Caco-2 (cell line): ENCODE data around the gene LRRC75B. TPM values are rescaled to one million over a fixed set of nuclear protein-coding genes. Genes with fewer than 3 reads are reported as not detected.

Experiments used
- BruUV-seq: library from RNA; stranded (reverse); fragments of 400-500 nt; replicated peaks from 2 replicates; lab custom pipeline; 2021; lab: Mats Ljungman, UMichigan
- CTCF ChIA-PET: fragments of 300-600 bp; sonication (Branson Sonifier 250); formaldehyde crosslinking; loops from one replicate; lab custom pipeline; 2022; ENCODE audit warnings: antibody characterized with exemption; lab: Charles Lee
- POLR2A ChIA-PET: fragments of 300-600 bp; sonication (Branson Sonifier 250); formaldehyde crosslinking; loops from one replicate; lab custom pipeline; 2022; ENCODE audit warnings: antibody characterized with exemption; lab: Charles Lee
- DNase-seq, 2 experiments: peaks; one replicate each; pipeline versions ENCODE4 v3.0.0 to v3.0.0-alpha.2; 2020 to 2022
- H3K27me3 ChIP-seq: replicated peaks from 2 replicates; pipeline ENCODE4 v1.6.0; 2011; ENCODE audit warnings: low read length; ENCODE audit not compliant: control insufficient read depth, insufficient read depth
- H3K36me3 ChIP-seq: 2 replicates; pipeline ENCODE4 v1.5.1; 2011; ENCODE audit warnings: low read length; ENCODE audit not compliant: control insufficient read depth, insufficient read depth
- H3K4me1 ChIP-seq: fragments of 250-450 bp; sonication (Bioruptor Pico); 2 replicates; pipeline ENCODE4 v1.5.1; 2020; ENCODE audit warnings: mild to moderate bottlenecking
- H3K4me3 ChIP-seq: 2 replicates; pipeline ENCODE4 v1.5.1; 2011; ENCODE audit warnings: low read depth, mild to moderate bottlenecking, control low read depth, low read length
- H3K9me3 ChIP-seq: fragments of 250-450 bp; sonication (Bioruptor Pico); 2 replicates; pipeline ENCODE4 v1.5.1; 2020; ENCODE audit warnings: mild to moderate bottlenecking, moderate library complexity
- H3K27ac Mint-ChIP-seq: one replicate; pipeline ENCODE4 v1.8.0; 2022; ENCODE audit warnings: mixed read lengths; ENCODE audit not compliant: unreplicated experiment
- H3K27me3 Mint-ChIP-seq: one replicate; pipeline ENCODE4 v1.8.0; 2022; ENCODE audit warnings: mixed read lengths; ENCODE audit not compliant: insufficient read depth, unreplicated experiment
- H3K36me3 Mint-ChIP-seq: one replicate; pipeline ENCODE4 v1.8.0; 2022; ENCODE audit warnings: mild to moderate bottlenecking, mixed read lengths; ENCODE audit not compliant: insufficient read depth, unreplicated experiment
- H3K4me1 Mint-ChIP-seq: one replicate; pipeline ENCODE4 v1.8.0; 2022; ENCODE audit warnings: low read depth, mixed read lengths; ENCODE audit not compliant: unreplicated experiment
- H3K4me3 Mint-ChIP-seq: one replicate; pipeline ENCODE4 v1.8.0; 2022; ENCODE audit warnings: mild to moderate bottlenecking, moderate library complexity, mixed read lengths; ENCODE audit not compliant: unreplicated experiment
- H3K9me3 Mint-ChIP-seq: one replicate; pipeline ENCODE4 v1.8.0; 2022; ENCODE audit warnings: mixed read lengths; ENCODE audit not compliant: unreplicated experiment
- intact Hi-C: fragments of 100-400 bp; cut with micrococcal nuclease; formaldehyde crosslinking; loops from one replicate; pipeline ENCODE4 v1.10.0; 2022; ENCODE audit not compliant: unreplicated experiment
- total RNA-seq: library from RNA; stranded (reverse); gene quantifications from 2 replicates; pipeline ENCODE4 v1.2.3, GENCODE V29; 2022
- TF ChIP-seq, protein P1 (sequence below), 2 experiments: fragments of 200-600 bp in 1 of 2; IDR thresholded peaks; 1 replicate in 1 of 2; 2 replicates in 1 of 2; pipeline versions ENCODE4 v1.5.1 to v1.8.0; 2011 to 2022; ENCODE audit warnings: antibody characterized with exemption in 1 of 2, control low read depth in 1 of 2, inconsistent platforms in 1 of 2, low read depth in 1 of 2, low read length in 1 of 2, mild to moderate bottlenecking in 1 of 2, moderate library complexity in 1 of 2; ENCODE audit not compliant: insufficient read depth in 1 of 2, severe bottlenecking in 1 of 2, unreplicated experiment in 1 of 2

LRRC75B gene
- total RNA-seq, 1 experiment from 2014 or later, result 20.4 TPM

DNA sequence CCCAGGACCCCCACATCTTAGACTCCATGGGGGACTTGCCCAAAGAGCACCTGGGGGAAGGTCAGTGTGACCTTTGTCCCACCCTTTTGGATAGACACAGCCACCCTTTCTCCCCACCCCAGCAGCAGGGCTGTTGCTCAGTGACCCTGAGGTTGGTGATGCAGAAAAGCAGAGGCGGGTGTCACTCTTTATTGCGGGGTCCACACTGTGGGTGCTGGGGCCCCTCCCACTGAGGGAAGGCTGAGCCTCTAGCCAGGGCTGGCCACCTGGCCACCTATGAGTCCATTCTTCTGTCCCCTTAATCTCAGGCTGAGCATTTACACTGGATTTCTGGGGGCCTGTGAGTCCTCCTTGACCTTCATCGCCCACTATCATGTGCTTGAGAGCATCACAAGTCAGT is 7.4 kb downstream of the LRRC75B start:
- Histone ChIP-seq H3K27me3 (no peaks in the 10 kb centered on the region), H3K4me1 (peaks cover 3% of the 10 kb centered on the region), H3K4me3 (no peak overlapping the region), H3K36me3 (no peaks in the 10 kb centered on the region; the same call in 1 of the 2 replicates), H3K9me3 (no peaks in the 10 kb centered on the region)
- TF ChIP-seq, protein P1, sequence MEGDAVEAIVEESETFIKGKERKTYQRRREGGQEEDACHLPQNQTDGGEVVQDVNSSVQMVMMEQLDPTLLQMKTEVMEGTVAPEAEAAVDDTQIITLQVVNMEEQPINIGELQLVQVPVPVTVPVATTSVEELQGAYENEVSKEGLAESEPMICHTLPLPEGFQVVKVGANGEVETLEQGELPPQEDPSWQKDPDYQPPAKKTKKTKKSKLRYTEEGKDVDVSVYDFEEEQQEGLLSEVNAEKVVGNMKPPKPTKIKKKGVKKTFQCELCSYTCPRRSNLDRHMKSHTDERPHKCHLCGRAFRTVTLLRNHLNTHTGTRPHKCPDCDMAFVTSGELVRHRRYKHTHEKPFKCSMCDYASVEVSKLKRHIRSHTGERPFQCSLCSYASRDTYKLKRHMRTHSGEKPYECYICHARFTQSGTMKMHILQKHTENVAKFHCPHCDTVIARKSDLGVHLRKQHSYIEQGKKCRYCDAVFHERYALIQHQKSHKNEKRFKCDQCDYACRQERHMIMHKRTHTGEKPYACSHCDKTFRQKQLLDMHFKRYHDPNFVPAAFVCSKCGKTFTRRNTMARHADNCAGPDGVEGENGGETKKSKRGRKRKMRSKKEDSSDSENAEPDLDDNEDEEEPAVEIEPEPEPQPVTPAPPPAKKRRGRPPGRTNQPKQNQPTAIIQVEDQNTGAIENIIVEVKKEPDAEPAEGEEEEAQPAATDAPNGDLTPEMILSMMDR (IDR thresholded peaks at IDR 0.05; ENCODE audit: insufficient read depth in 1 of 2, low read depth in 1 of 2, low read length in 1 of 2, severe bottlenecking in 1 of 2, unreplicated experiment in 1 of 2), result no peak
- Mint-ChIP-seq H3K9me3 (no peaks in the 10 kb centered on the region), H3K27me3 (no peaks in the 10 kb centered on the region), H3K4me1 (peaks cover 9% of the 10 kb centered on the region), H3K4me3 (no peak overlapping the region), H3K27ac (no peak overlapping the region), H3K36me3 (peaks cover 21% of the 10 kb centered on the region)
- intact Hi-C loops, result no loop called here
- no TSS peak for BruUV-seq
- DNase-seq, result no peak
- CTCF ChIA-PET, result no interaction called here
- POLR2A ChIA-PET, result interaction anchor here (0.5 kb wide), 1 partner anchor 50 kb away, joined by 12 read pairs; no protein-coding TSS in a partner anchor

DNA sequence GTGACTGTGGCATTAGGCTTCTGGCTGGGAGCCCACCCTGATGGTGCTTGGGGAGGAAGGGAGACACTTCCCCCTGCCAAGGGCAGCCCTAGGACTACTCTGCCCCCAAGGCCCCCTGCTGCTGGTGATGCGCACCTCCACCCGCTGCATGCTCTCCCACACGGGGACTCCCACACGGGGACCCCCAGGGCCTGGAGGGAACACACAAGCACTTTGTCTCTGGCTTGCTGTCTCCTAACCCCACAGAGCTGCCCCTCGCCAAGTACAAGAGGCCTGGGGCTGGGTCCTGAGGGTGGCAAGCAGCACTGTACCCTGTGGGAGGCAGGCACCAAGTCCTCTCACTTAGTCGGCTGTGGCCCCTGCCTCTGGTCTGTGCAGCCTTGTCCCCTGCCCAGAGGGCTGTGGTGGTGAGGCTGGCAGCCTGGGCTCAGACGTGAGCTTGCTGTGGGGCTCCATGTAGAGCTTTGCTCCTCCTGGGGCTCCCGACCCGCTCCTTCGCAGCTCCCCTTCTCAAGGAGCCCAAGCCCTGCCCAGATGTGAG is 7.9 kb downstream of the LRRC75B start:
- TF ChIP-seq, protein P1 (IDR thresholded peaks at IDR 0.05; ENCODE audit: insufficient read depth in 1 of 2, low read depth in 1 of 2, low read length in 1 of 2, severe bottlenecking in 1 of 2, unreplicated experiment in 1 of 2), result no peak
- DNase-seq, result no peak
- H3K4me3 ChIP-seq, result no peak overlapping the region
- no peaks in the 10 kb centered on the region; the same call in 1 of the 2 replicates for H3K36me3 ChIP-seq
- no peaks in the 10 kb centered on the region for H3K9me3 ChIP-seq
- H3K27me3 Mint-ChIP-seq, result no peaks in the 10 kb centered on the region
- peaks cover 14% of the 10 kb centered on the region for H3K4me1 Mint-ChIP-seq
- H3K36me3 Mint-ChIP-seq, result peaks cover 22% of the 10 kb centered on the region
- no TSS peak for BruUV-seq
- H3K27ac Mint-ChIP-seq, result no peak overlapping the region
- ChIA-PET CTCF (no interaction called here), POLR2A (interaction anchor here (0.5 kb wide), 1 partner anchor 50 kb away, joined by 12 read pairs; no protein-coding TSS in a partner anchor)
- H3K27me3 ChIP-seq, result no peaks in the 10 kb centered on the region
- no peak overlapping the region for H3K4me3 Mint-ChIP-seq
- H3K4me1 ChIP-seq, result peaks cover 8% of the 10 kb centered on the region
- H3K9me3 Mint-ChIP-seq, result no peaks in the 10 kb centered on the region
- intact Hi-C loops, result no loop called here

DNA sequence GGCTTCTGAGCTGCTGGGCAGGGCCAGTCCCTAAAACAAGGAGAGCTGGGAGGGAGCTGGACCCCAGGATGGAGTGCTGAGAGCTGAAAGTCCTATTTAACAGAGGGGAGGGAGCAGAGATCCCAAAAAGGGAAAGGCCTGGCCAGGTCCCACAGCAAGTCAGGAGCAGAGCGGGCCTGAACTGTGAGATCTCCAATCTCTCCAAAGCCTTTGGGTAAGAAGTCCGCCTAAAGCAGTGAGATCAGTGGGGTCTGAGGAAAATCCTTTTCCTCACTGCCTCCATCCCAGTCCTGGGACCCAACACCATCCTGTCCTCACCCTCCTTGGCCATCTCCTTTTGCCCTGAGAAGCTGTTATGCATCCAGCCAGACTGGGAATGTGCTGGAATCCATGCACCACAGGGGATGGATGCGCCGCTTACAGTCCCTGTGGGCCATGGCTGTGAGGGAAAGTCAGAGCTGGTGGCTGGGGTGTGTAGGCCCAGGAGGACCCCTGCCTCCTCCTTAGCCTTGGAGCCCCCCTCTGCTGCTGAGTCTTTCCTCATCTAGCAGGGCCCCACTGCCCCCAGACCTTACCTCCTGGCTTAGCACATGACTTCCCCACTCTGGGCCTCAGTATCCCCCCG is 8.6 kb downstream of the LRRC75B start:
- peaks cover 21% of the 10 kb centered on the region for H3K4me1 Mint-ChIP-seq
- BruUV-seq, result no TSS peak
- TF ChIP-seq, protein P1 (IDR thresholded peaks at IDR 0.05; ENCODE audit: insufficient read depth in 1 of 2, low read depth in 1 of 2, low read length in 1 of 2, severe bottlenecking in 1 of 2, unreplicated experiment in 1 of 2), result no peak
- intact Hi-C loops, result no loop called here
- H3K9me3 Mint-ChIP-seq, result no peaks in the 10 kb centered on the region
- Histone ChIP-seq H3K36me3 (no peaks in the 10 kb centered on the region; the same call in 1 of the 2 replicates), H3K9me3 (no peaks in the 10 kb centered on the region), H3K4me3 (no peak overlapping the region), H3K27me3 (no peaks in the 10 kb centered on the region), H3K4me1 (peaks cover 14% of the 10 kb centered on the region)
- H3K4me3 Mint-ChIP-seq, result no peak overlapping the region
- peaks cover 24% of the 10 kb centered on the region for H3K36me3 Mint-ChIP-seq
- ChIA-PET POLR2A (no interaction called here), CTCF (interaction anchor here (1.2 kb wide), 1 partner anchor 9 kb away, joined by 3 read pairs; no protein-coding TSS in a partner anchor)
- DNase-seq, result no peak
- no peaks in the 10 kb centered on the region for H3K27me3 Mint-ChIP-seq
- no peak overlapping the region for H3K27ac Mint-ChIP-seq
